Body of pancreas (tissue), 4 donors: ENCODE measurements around the gene COL9A3. TPM values are rescaled to one million over a fixed set of nuclear protein-coding genes. Genes with fewer than 3 reads are reported as not detected.
"Not testable (repeated sequence)": the region's sequence is repeated elsewhere in the genome, so short reads cannot be mapped to it uniquely, and the experiment has no call there.

Experiments
- ATAC-seq: fragments of 150-250 bp; one replicate; pipeline ENCODE4 v1.9.1; 2016
- DNase-seq, 4 donors: peaks; one replicate each; pipeline ENCODE4 v3.0.0-alpha.2; 2019
- H3K27ac ChIP-seq, 4 donors: fragments of 200-600 bp; sonication (generic); 1 replicate in 3 of 4; 2 replicates in 1 of 4; pipeline versions ENCODE4 v1.5.1 to v1.6.1; 2016 to 2019; ENCODE audit warnings: mild to moderate bottlenecking in 1 of 4, mixed read lengths in 1 of 4, moderate library complexity in 1 of 4
- H3K27me3 ChIP-seq, 2 donors: fragments of 200-600 bp; sonication (generic); one replicate each; pipeline ENCODE4 v1.6.0; 2016; ENCODE audit warnings: mild to moderate bottlenecking in 1 of 2
- H3K36me3 ChIP-seq, 2 donors: fragments of 200-600 bp; sonication (generic); replicated peaks in 1 of 2; 2 replicates each; pipeline ENCODE4 v1.5.1; 2016; ENCODE audit warnings: low read depth in 2 of 2; ENCODE audit not compliant: insufficient read depth in 1 of 2
- H3K4me1 ChIP-seq: fragments of 200-600 bp; sonication (generic); one replicate; pipeline ENCODE4 v1.6.0; 2016
- H3K4me3 ChIP-seq, 2 donors: fragments of 200-600 bp; sonication (generic); 1 replicate in 1 of 2; 2 replicates in 1 of 2; pipeline ENCODE4 v1.5.1; 2016 to 2019
- H3K9me3 ChIP-seq, 3 donors: fragments of 200-600 bp; sonication (generic); 1 replicate in 2 of 3; 2 replicates in 1 of 3; pipeline ENCODE4 v1.5.1; 2016
- POLR2A ChIP-seq, 3 donors: fragments of 450-650 bp; IDR thresholded peaks; one replicate each; pipeline ENCODE4 v1.6.1; 2016; ENCODE audit warnings: antibody characterized with exemption in 3 of 3, mild to moderate bottlenecking in 2 of 3
- WGBS, 2 donors: methylation state at CpG; one replicate each; pipeline ENCODE4 v1.1.5; 2017; 5-methylcytosine and 5-hydroxymethylcytosine counted together
- intact Hi-C: fragments of 100-400 bp; cut with DNase I; formaldehyde crosslinking; loops from one replicate; pipeline ENCODE4 v1.15.1; 2023
- total RNA-seq, 2 donors: library from RNA; depleted of rRNA; stranded (reverse); fragments of >200 nt; gene quantifications; one replicate each; pipeline ENCODE4 v1.1.0, GENCODE V29; 2016
- TF ChIP-seq, protein P1 (sequence below), 7 experiments: fragments of 450-650 bp in 4 of 7; fragments of 200-600 bp in 3 of 7; sonication (generic) in 3 of 7; IDR thresholded peaks; one replicate each; pipeline ENCODE4 v1.5.1; 2016 to 2019; ENCODE audit warnings: antibody characterized with exemption in 7 of 7

COL9A3 gene
- total RNA-seq, 2 donors from 2014 or later: 25.2 to 69.5 TPM

DNA sequence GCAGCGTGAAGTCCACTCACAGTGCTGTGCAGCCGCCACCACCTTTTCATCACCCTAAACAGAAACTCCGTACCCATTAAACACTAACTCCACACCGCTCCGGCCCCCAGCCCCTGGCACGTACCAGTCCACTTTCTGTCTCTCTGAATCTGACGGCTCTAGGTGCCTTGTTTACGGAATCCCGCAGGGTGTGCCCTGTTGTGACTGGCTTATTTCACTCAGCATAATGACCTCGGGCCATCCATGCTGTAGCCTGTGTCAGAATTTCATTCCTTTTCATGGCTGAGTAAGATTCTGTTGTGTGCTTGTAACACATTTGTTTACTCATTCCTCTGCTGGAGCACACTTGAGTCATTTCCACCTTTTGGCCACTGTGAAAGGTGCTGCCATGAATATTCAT lies 26.8 kb downstream of the COL9A3 start:
- intact Hi-C loops: no loop called here
- Histone ChIP-seq H3K27me3 (no peaks in the 10 kb centered on the region), H3K9me3 (no peaks in the 10 kb centered on the region), H3K4me3 (no peak overlapping the region), H3K27ac (no peak overlapping the region), H3K36me3 (no peaks in the 10 kb centered on the region), H3K4me1 (no peaks in the 10 kb centered on the region)
- TF ChIP-seq, protein P1, sequence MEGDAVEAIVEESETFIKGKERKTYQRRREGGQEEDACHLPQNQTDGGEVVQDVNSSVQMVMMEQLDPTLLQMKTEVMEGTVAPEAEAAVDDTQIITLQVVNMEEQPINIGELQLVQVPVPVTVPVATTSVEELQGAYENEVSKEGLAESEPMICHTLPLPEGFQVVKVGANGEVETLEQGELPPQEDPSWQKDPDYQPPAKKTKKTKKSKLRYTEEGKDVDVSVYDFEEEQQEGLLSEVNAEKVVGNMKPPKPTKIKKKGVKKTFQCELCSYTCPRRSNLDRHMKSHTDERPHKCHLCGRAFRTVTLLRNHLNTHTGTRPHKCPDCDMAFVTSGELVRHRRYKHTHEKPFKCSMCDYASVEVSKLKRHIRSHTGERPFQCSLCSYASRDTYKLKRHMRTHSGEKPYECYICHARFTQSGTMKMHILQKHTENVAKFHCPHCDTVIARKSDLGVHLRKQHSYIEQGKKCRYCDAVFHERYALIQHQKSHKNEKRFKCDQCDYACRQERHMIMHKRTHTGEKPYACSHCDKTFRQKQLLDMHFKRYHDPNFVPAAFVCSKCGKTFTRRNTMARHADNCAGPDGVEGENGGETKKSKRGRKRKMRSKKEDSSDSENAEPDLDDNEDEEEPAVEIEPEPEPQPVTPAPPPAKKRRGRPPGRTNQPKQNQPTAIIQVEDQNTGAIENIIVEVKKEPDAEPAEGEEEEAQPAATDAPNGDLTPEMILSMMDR (IDR thresholded peaks at IDR 0.05): no peak
- no peak for TF ChIP-seq POLR2A (IDR thresholded peaks at IDR 0.05)
- ATAC-seq (no peak), DNase-seq (no peak)
- WGBS, 2 donors: 93 to 98% methylated on average over 10 of the region's 10 CpGs

DNA sequence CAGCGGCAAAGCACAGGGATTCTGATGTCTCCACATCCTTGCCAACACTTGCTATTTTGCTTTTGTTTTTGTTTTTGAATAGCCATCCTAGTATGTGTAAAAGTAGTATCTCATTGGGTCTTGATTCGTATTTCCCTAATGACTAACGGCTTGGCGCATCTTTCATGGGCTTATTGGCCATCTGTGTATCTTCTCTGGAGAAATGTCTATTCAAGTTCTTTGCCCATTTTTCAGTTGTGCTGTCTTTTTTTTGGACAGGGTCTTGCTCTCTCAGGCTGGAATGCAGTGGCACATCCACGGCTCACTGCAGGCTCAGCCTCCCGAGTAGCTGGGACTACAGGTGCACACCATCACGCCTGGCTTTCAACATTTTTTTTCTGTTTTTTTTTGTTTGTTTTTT lies 27.3 kb downstream of the COL9A3 start:
- Histone ChIP-seq H3K27ac (no peak overlapping the region), H3K4me1 (no peaks in the 10 kb centered on the region), H3K36me3 (no peaks in the 10 kb centered on the region), H3K27me3 (no peaks in the 10 kb centered on the region), H3K4me3 (no peak overlapping the region), H3K9me3 (no peaks in the 10 kb centered on the region)
- DNase-seq (no peak), ATAC-seq (no peak)
- WGBS, 2 donors: 96 to 98% methylated on average over 7 of the region's 7 CpGs
- intact Hi-C loops: no loop called here
- no peak for TF ChIP-seq POLR2A (IDR thresholded peaks at IDR 0.05)
- TF ChIP-seq, protein P1 (IDR thresholded peaks at IDR 0.05): no peak

GRCh38 chr20:62845416-62846160 lies 28.7 kb downstream of the COL9A3 start:
- H3K4me1 ChIP-seq: no peaks in the 10 kb centered on the region
- no peak for DNase-seq
- H3K27me3 ChIP-seq: no peaks in the 10 kb centered on the region
- ATAC-seq: no peak
- no peak overlapping the region for H3K4me3 ChIP-seq
- H3K27ac ChIP-seq: no peak overlapping the region
- 91 to 94% methylated on average over 16 of the region's 16 CpGs for WGBS, 2 donors
- intact Hi-C loops: no loop called here
- H3K36me3 ChIP-seq: no peaks in the 10 kb centered on the region
- H3K9me3 ChIP-seq: no peaks in the 10 kb centered on the region
- TF ChIP-seq POLR2A (IDR thresholded peaks at IDR 0.05): no peak
- TF ChIP-seq, protein P1 (IDR thresholded peaks at IDR 0.05): no peak

DNA sequence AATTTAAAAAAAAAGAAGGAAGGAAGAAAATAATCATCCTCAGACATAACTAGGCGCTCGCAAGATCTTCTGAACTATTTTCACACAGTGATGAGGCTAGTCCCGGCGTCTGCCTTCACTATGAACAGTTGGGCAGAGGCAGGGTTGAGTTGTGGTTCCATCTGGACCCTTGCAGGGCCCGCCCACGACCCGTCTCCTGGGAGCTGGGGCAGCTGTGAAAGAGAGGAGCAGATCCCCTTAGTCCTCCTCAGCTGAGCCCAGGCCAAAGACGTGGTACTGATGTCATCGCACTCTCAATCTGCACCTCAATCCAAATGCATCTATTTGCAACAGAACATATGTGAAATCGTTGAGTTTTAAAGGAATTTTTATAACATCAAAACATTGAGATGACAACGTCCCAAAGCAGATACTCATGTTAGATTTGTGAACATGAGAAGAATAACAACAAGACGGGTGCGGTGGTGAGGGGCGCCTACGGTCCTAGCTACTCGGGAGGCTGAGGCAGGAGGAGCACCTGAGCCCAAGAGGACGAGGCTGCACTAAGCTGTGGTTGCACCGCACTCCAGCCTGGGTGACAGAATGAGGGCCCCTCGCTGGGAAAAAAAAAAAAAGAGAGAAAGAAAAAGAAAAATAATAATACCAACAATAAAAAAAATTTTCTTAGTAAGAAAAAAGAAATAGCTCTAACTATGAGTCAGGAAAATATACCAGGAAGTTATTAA lies 29.5 kb downstream of the COL9A3 start:
- no peak for ATAC-seq
- Histone ChIP-seq H3K4me1 (no peaks in the 10 kb centered on the region), H3K9me3 (no peaks in the 10 kb centered on the region), H3K27me3 (no peaks in the 10 kb centered on the region), H3K27ac (peak overlapping the region in 1 of 4 donors; percentile 60), H3K36me3 (no peaks in the 10 kb centered on the region), H3K4me3 (no peak overlapping the region)
- TF ChIP-seq, protein P1 (IDR thresholded peaks at IDR 0.05): no peak
- TF ChIP-seq POLR2A (IDR thresholded peaks at IDR 0.05): no peak
- intact Hi-C loops: no loop called here
- no peak for DNase-seq
- WGBS, 2 donors: 87 to 90% methylated on average over 19 of the region's 19 CpGs

DNA sequence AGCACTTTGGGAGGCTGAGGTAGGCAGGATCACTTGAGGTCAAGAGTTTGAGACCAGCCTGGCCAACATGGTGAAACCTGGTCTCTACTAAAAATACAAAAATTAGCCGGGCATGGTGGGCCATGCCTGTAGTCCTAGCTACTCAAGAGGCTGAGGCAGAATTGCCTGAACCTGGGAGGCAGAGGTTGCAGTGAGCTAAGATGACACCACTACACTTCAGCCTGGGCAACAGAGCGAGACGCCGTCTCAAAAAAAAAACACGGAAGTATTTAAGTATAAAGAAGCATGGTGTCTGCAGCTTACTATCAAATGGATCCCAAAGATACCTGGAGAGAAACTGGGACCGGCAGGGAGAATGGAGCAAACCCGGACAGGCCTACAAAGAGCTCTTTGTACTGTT lies 32.1 kb downstream of the COL9A3 start:
- H3K27ac ChIP-seq, H3K4me3 ChIP-seq, H3K36me3 ChIP-seq, DNase-seq, H3K9me3 ChIP-seq, H3K27me3 ChIP-seq, intact Hi-C loops, ATAC-seq, H3K4me1 ChIP-seq: not testable (repeated sequence)
- 90 to 96% methylated on average over 7 of the region's 7 CpGs for WGBS, 2 donors
